ENCODE measurements around the gene OGFOD1.
A peak's percentile ranks its signal among the peaks of the same experiment; 100 is the strongest.
"Not testable (repeated sequence)": the region's sequence is repeated elsewhere in the genome, so short reads cannot be mapped to it uniquely, and the experiment has no call there.

Gene OGFOD1

DNA sequence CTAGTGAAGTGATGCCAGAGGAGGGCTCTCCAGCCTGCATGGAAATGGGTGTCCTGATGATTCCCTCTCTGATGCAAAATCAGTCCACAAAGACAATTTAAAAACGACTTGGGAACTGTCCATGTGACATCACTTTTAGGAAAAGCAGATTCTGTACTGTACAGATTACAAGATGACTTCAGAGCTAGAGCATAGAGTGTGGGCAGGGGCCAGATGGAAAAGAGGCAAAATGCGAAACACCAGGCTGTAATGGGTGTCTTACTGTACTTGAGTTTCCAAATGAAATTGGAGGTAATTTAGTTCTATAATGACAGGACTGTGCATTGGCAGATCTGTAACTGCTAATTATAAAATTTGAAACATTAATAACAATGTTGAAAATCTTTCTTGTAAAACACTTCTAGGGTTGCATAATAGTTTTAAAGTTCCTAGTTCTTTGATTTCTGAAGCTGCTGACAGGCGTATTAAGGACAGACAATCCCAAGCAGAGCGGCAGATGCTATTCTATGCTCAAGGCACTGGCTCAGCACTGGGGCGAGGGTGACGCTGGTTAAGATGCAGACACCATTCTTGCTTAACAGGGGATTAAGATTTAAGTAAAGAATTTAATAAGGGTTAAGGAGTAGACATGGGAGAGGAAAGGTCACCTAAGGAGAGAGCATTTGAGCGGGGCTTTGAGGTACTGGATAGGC lies 29.6 kb downstream of the OGFOD1 start:
- DNase-seq (ENCODE audit: low spot score), result no peak

DNA sequence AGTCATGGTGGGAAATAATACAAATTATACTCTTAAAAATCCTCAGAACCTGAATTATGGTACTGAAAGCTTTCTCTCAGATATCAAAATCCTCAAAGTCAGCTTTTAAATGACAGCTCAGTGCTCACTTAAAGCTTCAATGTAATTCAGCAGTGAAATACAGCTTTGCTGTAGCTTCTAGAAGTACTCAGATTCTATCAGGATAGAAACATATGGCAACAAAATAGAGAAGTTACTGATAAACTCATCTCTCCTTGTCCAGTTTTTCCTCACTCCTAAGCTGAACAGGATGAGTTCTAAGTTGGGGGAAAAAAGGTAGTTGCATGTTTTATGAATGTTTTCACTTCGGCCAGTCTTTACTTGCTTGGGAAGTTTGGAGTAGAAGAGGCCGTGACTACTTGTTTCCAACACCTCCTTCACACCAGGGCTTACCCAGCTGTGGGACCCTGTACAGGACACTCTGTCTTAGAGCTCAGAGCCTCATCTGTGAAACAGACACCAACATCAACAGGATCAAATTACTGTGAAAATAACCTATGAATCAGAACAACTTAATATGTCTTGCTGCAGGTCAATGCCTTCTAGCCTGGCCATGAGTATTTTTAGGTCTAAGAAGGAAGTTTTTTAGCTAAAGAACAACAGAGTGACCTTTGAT lies 30.2 kb downstream of the OGFOD1 start:
- DNase-seq (ENCODE audit: low spot score), result no peak

DNA sequence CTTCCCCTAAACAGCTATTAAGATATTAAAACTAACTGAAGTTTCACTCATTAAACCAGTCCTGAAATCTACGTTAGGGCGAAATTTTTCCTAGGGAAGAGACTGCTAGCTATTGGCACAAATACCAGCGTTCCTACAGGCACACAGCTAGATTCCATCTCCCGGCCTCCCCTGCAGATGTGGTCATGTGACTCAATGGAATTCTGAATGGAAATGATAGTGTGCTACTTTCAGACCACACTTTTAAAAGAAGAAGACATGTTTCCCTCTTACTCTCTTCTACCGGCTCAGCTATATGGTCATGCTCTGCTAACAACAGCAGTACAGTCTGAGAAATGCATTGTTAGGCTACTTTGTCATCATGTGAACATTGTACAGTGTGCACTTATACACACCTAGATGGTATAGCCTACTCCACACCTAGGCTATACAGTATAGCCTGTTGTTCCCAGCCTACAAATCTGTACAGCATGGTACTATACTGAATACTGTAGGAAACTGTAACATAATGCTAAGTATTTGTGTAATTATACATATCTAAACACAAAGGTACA lies 31.4 kb downstream of the OGFOD1 start:
- no peak for DNase-seq (ENCODE audit: low spot score)

DNA sequence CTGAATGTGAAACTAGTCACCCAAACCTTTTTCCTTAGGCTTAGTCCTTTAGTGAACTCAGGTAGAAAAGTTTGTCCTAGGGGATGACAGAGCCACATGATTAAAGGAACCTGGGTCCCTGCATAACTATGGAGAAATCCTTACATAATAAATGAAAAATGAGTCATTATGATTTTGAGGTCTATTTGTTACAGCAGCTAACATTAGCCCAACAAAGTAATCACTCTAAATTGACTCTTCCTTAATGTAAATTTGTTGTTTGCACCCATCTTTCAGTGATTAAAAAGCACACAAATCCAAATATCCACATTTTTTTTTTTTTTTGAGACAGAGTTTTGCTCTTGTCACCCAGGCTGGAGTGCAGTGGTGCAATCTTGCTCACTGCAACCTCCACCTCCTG lies 32.0 kb downstream of the OGFOD1 start:
- no peak for DNase-seq (ENCODE audit: low spot score)

DNA sequence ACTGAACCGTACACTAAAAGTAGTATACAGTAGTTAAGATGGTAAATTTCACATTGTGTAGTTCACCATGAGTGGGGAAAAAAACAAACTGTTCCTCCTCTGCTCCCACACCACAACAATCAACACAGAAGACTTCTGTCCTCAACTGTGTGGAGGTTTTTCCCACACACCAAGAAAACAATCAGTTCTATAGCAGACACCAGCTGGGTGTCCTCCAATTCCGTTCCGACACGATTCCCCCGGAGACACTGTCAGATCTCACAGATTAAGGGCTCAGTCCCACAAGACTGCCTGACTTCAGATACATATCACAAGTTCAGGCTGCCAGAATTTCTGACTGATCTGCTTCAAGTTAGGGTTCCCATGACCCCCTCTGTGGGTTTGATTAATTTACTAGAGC lies 36.7 kb downstream of the OGFOD1 start:
- no peak for DNase-seq (ENCODE audit: low spot score)

DNA sequence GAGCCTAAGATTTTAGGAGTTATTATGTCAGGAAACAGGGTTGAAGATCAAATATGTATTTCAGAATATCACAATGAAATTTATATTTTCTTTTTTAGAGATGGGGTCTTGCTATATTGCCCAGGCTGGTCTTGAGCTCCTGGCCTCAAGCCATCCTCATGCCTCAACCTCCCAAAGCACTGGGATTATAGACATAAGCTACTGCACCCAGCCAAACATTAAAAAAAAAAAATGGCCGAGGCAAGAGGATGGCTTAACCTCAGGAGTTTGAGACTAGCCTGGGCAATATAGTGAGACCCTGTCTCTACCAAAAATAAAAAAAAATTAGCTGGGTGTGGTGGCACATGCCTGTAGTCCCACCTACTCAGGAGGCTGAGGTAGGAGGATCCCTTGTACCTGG lies 37.5 kb downstream of the OGFOD1 start:
- DNase-seq (ENCODE audit: low spot score), result not testable (repeated sequence)

DNA sequence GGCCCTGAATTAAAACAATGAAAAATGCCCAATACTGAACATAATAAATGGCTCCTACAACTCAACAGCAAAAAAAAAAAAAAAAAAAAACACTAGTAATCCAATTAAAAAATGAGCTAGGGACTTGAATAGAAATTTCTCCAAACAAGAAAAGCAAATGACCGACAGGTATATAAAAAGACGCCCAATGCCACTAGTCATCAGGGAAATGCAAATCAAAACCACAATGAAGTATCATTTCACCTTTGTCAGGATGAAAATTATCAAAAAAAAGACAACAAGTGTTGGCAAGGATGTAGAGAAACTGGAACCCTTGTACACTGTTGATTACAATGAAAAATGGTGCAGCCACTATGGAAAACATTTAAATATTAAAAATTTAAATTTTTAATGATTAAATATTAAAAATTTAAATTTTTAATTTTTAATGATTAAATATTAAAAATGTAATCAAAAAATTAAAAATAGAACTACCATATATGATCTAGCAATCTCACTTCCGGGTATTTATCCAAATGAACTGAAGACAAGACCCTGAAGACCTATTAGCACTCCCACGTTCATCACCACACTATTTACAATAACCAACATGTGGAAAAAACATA lies 40.4 kb downstream of the OGFOD1 start:
- DNase-seq (ENCODE audit: low spot score), result no peak

DNA sequence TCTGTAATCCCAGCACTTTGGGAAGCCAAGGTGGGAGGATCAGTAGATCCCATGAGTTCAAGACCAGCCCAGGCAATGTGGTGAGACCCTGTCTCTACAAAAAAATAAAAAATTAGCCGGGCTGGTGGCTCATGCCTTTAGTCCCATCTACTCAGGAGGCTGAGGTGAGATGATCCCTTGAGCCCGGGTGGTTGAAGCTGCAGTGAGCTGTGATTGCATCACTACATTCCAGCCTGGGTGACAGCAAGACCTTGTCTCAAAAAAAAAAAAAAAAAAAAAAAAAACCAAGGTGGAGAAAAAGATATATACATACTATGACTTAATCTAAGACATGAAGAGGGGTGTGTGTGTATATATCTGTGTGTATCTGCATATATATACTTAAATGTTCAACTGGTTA lies 41.8 kb downstream of the OGFOD1 start:
- DNase-seq (ENCODE audit: low spot score), result no peak

DNA sequence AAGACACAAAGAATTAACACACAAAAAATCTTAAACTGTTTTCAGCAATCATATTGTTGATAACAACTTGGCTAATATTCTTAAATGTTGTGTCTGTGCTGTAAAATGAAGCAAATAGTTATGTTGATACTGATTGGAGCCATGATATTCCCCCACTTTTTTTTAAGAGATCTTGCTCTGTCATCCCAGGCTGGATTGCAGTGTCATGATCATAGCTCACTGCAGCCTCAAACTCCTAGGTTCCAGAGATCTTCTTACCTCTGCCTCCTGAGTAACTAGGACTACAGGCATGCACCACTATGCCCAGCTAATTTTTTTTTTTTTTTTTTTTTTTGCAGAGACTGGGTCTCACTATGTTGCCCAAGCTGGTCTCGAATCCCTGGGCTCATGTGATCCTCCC lies 42.5 kb downstream of the OGFOD1 start:
- DNase-seq (ENCODE audit: low spot score), result no peak

DNA sequence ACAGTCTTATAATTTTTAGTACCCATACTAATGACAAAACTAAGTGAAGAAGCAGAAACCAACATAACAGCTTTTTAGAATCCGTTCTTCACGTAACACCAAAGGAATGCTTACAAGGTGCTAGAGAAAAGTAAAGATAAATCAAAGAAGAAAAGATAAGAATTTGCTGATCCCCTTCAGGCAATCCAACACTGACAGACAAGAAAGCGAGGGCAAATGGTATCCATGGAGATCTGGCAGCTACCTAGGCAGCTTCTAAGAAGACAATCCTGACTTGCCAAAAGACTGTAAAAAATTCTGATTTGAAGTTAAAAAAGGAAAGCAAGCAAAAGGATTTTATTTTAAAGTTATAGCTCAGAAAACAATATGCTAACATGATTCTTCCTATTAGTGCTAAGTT lies 53.8 kb downstream of the OGFOD1 start:
- DNase-seq (ENCODE audit: low spot score), result no peak

DNA sequence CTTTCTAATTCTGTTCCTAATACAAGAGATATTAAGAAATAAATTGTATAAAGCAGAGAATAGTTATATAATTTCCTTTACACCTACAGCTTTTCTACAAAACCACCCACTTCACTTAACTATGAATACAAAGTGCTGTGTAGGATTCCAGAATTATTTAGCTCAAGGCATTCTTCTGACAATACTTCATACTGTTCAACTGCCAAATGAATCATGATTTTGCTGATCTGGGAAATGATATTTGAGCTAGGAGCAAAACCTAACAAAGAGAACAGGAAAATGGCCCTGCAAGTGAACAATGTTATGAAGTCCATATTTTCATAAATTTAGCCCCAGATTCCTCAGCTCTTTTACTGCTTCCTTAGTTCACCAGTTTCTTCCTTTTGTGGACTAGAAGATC lies 55.6 kb downstream of the OGFOD1 start:
- DNase-seq (ENCODE audit: low spot score), result no peak

DNA sequence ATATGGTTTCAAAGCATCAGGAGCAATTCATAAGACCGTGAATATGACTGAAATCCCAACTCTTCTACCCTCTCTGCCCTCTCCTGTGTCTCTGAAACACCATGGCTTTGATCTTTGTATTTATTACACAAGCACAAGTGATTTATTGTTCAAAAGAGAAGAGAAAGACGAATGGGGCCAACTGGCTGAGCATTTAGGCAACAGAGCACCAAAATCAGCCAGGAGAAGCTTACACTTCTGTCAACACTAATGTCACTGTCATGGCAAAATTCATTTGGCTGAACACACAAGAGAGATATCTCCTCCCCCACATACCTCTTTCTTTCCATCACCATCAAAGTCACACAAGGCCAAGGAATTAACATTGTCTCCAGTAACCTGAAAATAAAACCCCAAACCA lies 59.2 kb downstream of the OGFOD1 start:
- DNase-seq (ENCODE audit: low spot score), result no peak

DNA sequence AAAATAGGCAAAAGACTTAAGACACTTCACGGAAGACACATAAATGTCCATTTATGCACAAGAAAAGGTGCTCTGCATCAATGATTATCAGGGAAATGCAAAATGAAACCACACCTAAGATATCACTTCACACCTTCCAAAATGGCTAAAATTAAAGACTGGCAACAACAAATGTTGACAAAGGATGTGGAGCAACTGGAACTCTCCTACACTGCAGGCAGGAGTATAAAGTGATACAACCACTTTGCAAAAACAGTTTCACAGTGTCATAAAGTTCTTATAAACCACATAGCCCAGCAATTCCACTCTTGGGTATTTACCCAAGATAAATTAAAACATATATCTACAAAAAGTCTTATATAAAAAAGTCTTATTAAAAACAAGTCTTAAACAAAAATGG lies 60.7 kb downstream of the OGFOD1 start:
- no peak for DNase-seq (ENCODE audit: low spot score)

DNA sequence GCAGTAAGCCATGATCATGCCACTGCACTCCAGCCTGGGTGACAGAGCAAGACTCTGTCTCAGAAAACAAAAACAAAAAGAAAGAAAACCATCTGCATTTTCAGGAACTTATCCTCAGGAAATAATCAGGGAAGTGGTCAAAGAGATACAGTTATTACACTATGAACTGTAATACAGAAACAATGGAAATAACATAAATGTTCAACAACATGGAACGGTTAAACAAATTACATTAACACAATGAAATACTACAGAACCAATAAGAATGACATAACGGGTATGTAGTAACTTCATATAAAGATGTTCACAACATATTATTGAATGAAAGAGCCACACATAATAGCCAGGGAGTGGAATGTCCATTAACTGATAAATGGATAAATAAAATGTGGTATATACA lies 61.7 kb downstream of the OGFOD1 start:
- DNase-seq (ENCODE audit: low spot score), result no peak

DNA sequence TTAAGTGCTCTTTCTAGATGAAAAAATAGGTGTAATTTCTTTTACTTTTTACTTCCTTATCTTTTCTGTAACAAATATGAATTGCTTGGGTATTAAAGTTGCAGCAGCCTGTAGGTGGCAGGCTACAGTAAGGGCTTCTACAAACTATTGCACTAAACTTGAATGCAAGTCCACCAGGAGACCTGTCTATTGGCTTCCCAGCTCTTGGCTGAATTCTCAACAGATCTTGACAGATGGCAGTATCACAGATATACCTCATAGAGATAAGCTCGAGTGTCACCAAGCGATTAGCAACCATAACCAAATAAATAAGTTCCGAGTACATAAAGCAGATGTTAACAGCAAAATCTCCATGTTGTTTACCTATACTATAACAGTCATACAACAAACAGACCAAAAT lies 62.6 kb downstream of the OGFOD1 start:
- peak; percentile 54 for DNase-seq (ENCODE audit: low spot score)

DNA sequence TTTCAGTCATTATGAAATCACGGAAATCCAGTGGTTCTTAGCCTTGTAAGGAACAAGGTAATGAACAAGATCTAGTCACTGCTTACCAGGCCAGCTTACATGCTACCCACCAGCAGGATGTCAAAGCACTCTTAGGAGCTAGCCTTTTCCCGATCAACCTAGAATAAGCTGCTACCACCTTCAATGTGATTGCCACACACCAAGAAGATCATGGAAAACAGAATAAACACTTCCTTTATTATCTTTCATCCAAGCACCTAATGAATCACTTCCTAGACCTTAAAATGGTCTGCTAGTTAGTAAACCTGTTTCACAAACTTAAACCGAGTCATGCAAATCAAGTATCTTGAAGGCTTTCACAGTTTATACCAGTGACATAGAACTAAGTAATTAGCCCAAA lies 63.5 kb downstream of the OGFOD1 start:
- DNase-seq (ENCODE audit: low spot score), result no peak

DNA sequence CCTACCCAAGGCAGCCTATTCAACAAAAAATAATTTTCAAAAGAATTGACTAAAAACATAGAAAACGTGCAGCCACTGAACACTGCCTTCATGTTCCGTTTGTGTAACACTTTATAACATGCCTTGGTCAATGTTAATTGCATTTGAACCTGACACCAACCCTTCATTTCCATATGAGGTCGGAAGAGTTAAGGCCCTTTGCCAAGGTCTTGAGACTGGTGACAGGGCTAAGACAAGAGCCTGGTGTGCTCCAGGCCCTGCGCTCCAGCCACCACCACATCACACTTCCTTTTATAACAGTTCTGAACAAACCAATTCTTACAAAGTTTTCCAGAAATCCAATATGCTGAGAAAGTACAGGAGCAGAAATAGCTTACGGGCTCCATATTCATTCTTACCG lies 64.3 kb downstream of the OGFOD1 start:
- DNase-seq (ENCODE audit: low spot score), result no peak

DNA sequence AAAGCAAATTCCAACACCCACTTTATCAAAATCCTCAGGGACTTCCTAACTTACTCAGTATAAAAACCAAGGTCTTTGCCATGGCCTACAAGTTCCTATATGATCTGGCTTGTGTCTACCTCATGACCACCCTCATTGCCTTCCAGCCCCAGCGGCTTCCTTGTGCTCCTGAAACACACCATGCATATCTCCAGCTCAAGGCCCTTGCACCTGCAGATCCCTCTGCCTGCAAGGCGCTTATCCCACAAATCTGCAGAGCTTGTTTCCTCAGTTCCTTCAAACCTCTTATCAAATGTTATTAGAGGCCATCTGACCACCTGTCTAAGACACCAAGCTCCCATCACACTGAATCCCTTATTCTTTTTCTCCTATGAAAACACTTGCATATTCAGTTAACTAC lies 65.9 kb downstream of the OGFOD1 start:
- DNase-seq (ENCODE audit: low spot score), result no peak

DNA sequence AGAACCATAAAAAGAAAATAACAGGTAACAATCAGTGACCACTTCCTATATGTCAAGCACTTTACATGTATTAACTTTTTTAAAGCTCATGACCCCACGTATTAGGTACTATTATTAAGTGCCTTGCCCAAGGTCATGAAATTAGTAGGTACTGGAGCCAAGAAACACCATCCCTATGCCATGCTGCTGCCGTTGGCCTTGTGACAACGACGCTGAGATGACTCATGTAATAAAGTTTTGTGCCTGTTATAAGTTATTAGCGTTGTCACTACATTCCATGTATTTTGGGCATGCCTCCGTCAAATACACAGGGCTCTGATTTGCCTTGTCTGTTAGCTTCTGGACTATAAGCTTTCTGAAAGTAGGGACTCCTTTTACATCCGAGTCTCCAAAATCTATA lies 67.1 kb downstream of the OGFOD1 start:
- no peak for DNase-seq (ENCODE audit: low spot score)

DNA sequence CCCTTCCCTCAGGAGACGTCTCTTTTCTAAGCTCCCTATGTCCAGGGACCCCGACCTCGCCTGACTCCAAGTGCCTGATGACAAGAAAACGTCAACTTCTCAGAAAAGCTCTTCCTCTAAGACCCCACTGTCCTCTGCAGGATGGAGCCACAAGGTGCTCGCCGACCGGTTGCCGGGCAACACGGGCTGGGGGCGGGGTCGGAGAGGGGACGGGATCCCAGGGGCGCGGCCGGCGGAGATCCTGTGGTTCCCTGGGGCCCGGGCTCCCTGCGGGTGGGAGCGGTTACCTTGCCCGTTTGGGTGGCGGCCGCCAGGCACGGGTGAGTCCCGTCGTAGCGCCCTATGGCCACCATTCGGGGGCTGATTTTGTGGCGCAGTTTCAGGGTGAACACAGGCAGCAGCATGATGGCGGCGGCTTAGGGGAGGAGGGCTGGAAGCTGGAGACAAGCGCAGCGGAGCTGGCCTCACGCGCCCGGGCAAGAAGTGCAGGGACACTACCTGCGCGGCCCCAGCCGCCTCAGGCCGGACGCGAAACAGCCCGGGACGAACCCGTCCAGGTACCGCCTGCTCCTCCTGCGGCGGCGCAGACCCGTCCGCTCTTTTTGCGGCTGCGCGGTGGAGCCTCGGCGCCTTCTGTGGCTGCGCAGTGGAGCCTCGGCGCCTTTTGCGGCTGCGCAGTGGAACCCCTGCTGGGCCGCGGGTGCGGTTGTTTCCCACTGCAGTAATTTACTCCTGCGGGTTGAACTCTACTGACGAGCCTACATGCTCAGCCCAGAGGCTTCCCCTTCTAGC lies 68.3 kb downstream of the OGFOD1 start, which contains the start of gene BBS2:
Gene BBS2, minus strand, starts transcription at position 566 of the 792 bp plus-strand sequence. Its CDS starts 162 bp downstream, at position 404.
- peak; percentile 86 for DNase-seq (ENCODE audit: low spot score)

DNA sequence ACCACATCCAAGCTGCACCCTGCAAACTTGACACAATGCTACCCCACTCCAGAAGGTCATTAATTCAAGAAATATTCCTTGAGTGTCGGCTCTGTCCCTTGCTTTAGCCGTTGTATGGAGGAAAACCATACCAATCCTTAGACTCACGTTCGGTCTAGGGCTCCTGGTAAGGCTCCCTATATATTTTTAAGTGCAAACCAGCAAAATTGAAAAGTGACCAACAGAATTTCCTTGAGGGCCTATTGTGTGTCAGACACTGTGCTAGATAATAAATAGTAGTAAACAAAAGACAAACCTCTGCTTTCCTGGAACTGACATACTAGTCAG lies 68.9 kb downstream of the OGFOD1 start:
- DNase-seq (ENCODE audit: low spot score), result no peak

DNA sequence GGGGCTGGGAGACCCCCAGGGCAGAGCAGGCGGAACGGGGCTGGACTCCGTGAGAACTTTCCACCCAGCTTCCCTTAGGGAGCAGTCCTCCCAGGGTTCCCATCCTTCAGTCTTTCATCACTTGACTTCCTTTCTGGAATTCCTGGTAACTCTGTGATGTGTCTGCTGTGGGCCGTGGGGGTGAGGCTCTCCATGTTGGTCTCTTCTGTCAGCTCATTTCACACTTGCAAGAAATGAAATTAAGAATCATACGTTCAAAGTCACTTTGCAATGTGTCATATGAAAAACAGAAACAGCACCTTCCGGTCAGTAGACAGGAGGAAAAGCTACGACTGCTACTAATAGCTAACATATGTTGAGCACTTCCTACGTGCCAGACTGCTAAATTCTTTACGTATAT lies 73.9 kb downstream of the OGFOD1 start:
- no peak for DNase-seq (ENCODE audit: low spot score)
